Measurements from ENCODE around the gene HOXA5. TPM values are rescaled to one million over a fixed set of nuclear protein-coding genes. Genes with fewer than 3 reads are reported as not detected.

The HOXA5 gene
- total RNA-seq, 2 donors from 2014 or later: 9.6 to 18.7 TPM

DNA sequence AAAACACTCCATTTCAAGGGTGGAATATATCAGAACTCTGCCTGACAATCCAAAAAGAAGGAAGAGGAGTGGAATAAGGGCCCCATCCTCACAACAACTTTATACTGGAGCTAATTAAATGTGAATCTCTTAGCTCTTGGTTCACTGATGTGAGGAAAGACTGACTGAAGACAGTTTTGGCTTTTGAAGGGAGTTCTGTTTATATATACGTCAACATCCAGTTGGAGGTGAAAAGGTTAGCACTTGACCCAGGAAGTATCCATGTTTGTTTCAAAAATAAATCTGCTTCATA lies 50.7 kb downstream of the HOXA5 start:
- DNase-seq: no peak
- H3K27me3 ChIP-seq: peaks cover 7% of the 10 kb centered on the region
- intact Hi-C loops (cut with DNase I): loop anchor here (10.0 kb wide), 1 partner anchor 718 kb away; no protein-coding TSS in a partner anchor
- no peak overlapping the region for H3K27ac ChIP-seq
- H3K36me3 ChIP-seq: no peaks in the 10 kb centered on the region
- TF ChIP-seq, protein P1, sequence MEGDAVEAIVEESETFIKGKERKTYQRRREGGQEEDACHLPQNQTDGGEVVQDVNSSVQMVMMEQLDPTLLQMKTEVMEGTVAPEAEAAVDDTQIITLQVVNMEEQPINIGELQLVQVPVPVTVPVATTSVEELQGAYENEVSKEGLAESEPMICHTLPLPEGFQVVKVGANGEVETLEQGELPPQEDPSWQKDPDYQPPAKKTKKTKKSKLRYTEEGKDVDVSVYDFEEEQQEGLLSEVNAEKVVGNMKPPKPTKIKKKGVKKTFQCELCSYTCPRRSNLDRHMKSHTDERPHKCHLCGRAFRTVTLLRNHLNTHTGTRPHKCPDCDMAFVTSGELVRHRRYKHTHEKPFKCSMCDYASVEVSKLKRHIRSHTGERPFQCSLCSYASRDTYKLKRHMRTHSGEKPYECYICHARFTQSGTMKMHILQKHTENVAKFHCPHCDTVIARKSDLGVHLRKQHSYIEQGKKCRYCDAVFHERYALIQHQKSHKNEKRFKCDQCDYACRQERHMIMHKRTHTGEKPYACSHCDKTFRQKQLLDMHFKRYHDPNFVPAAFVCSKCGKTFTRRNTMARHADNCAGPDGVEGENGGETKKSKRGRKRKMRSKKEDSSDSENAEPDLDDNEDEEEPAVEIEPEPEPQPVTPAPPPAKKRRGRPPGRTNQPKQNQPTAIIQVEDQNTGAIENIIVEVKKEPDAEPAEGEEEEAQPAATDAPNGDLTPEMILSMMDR (IDR thresholded peaks at IDR 0.05): no peak
- H3K9ac ChIP-seq (ENCODE audit: low read depth in 2 of 2, low read length in 2 of 2): no peak overlapping the region
- peaks cover under 1% of the 10 kb centered on the region for H3K4me1 ChIP-seq
- H3K4me3 ChIP-seq: no peak overlapping the region
- no peaks in the 10 kb centered on the region for H3K9me3 ChIP-seq

DNA sequence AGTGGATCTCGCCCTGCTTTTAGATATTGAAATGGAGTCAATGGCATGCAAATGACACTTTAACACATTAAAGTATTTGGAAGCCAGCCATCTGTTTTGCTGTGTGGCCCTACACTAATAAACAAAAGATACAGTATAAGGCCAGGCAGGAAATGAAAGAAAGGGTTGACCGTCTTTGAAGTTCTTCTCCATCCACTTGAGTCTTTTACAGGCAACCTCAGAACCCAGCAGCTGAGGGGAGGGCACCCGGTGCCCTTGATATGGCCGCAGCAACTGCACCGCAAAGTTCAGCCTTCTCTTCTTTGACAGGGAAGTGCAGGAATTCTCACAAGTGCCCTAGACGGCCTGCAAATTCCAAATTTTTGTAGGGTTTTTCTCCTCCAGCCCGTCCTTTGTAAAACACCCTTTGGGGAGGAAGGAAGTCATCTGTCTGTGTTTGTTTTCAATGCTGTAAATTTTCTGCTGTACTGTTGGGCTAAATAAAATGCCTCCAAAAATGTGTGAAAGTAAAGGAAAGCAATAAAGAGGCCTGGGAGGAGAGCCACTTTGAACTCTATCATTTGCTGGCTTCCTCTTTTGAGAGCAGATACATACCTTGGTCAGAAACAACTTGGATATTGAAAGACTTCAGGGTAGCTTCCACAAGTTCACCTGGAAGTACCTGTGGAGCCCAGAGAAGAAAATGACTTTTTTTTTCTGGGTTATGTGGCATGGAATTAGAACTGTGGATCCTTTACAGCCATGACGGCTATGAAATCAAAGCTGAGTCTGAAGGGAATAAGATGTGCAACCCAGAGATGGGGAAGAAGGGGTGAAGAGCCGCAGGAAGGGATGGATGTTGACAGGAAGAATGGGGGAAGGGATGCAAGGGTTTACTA lies 51.3 kb downstream of the HOXA5 start:
- Histone ChIP-seq H3K27me3 (peaks cover 7% of the 10 kb centered on the region), H3K4me1 (no peaks in the 10 kb centered on the region), H3K9ac (ENCODE audit: low read depth in 2 of 2, low read length in 2 of 2) (no peak overlapping the region), H3K27ac (no peak overlapping the region), H3K9me3 (no peaks in the 10 kb centered on the region), H3K36me3 (no peaks in the 10 kb centered on the region), H3K4me3 (no peak overlapping the region)
- no peak for DNase-seq
- TF ChIP-seq, protein P1 (IDR thresholded peaks at IDR 0.05): no peak
- intact Hi-C loops (cut with DNase I): loop anchor here (10.0 kb wide), 1 partner anchor 717 kb away; no protein-coding TSS in a partner anchor

DNA sequence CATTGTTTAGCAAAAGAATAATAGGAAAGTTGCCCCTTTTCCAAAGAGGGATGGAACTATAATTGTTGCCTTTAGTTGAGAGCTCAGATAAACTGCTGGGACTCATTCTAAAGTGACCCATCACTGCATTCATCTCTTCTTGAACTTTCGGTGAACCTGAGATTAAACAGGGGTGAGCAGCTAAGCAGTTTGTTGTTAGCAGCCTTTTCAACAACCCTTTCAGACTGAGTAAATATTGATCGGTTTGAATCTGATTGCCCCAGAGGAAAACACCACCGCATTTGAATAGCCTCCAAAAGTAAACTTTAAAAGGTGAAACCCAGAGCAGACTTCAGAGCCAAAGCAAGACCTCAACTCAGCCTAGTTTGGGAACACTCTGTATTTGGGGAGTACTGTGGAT lies 52.4 kb downstream of the HOXA5 start:
- no peaks in the 10 kb centered on the region for H3K9me3 ChIP-seq
- H3K27ac ChIP-seq: no peak overlapping the region
- TF ChIP-seq, protein P1 (IDR thresholded peaks at IDR 0.05): no peak
- DNase-seq: no peak
- H3K36me3 ChIP-seq: no peaks in the 10 kb centered on the region
- intact Hi-C loops (cut with DNase I): loop anchor here (10.0 kb wide), 1 partner anchor 716 kb away; no protein-coding TSS in a partner anchor
- H3K4me1 ChIP-seq: no peaks in the 10 kb centered on the region
- H3K9ac ChIP-seq (ENCODE audit: low read depth in 2 of 2, low read length in 2 of 2): no peak overlapping the region
- H3K4me3 ChIP-seq: no peak overlapping the region
- H3K27me3 ChIP-seq: peaks cover 7% of the 10 kb centered on the region

Small RNAs within 50 kb of the gene (microRNA-seq; reads per million reads assigned to microRNA genes)
- gene MIR196B: 11,097 reads per million, percentile 93 among the genes with 10 or more reads in this experiment

Other genes starting within 250 kb of the HOXA5 start
- 1 to 10 TPM; 1.7 to 2.0 TPM for gene HOXA1, start 47.7 kb downstream of the HOXA5 start, total RNA-seq
- gene HOXA2, start 41.0 kb downstream of the HOXA5 start, total RNA-seq: 1 to 10 TPM; 1.8 to 2.4 TPM
- 1 to 10 TPM; 3.3 to 4.5 TPM for gene HOXA4, start 12.9 kb downstream of the HOXA5 start, total RNA-seq
- gene HOXA6, start 4.1 kb upstream of the HOXA5 start, total RNA-seq: 10 to 100 TPM; 10.9 to 29.6 TPM
- gene HOXA3, start 8.9 kb upstream of the HOXA5 start, total RNA-seq: 10 to 100 TPM; 13.3 to 14.1 TPM
- 10 to 100 TPM; 21.9 to 24.4 TPM for gene HOXA7, start 13.0 kb upstream of the HOXA5 start, total RNA-seq
- gene HOXA9, start 21.9 kb upstream of the HOXA5 start, total RNA-seq: 10 to 100 TPM; 19.5 to 22.1 TPM
- 10 to 100 TPM; 25.4 to 26.0 TPM for gene HOXA10, start 30.6 kb upstream of the HOXA5 start, total RNA-seq
- gene HOXA11, start 41.6 kb upstream of the HOXA5 start, total RNA-seq: 1 to 10 TPM; 2.9 to 3.7 TPM
- 10 to 100 TPM; 22.7 to 33.8 TPM for gene HOXA13, start 56.4 kb upstream of the HOXA5 start, total RNA-seq
- 1 to 10 TPM in 1 of 2 donors, under 1 TPM in 1; 0.32 to 1.5 TPM for gene EVX1, start 99.1 kb upstream of the HOXA5 start, total RNA-seq

Data from colonic mucosa (tissue), 4 donors.